Retinal pigment epithelial cell (primary cell): ENCODE data around the gene SNX25.
"Not testable (repeated sequence)": the region's sequence is repeated elsewhere in the genome, so short reads cannot be mapped to it uniquely, and the experiment has no call there.

Source experiments
- DNase-seq: peaks from one replicate; pipeline ENCODE4 v3.0.0-alpha.2; 2010; ENCODE audit warnings: low read depth
- H3K4me3 ChIP-seq: 2 replicates; pipeline ENCODE4 v1.5.1; 2011; ENCODE audit warnings: mild to moderate bottlenecking, low read length, control low read depth, moderate library complexity
- CTCF ChIP-seq: conservative IDR thresholded peaks from 2 replicates; pipeline ENCODE4 v1.5.1; 2011; ENCODE audit warnings: low read depth, low read length, control low read depth, inconsistent platforms

The SNX25 gene

GRCh38 chr4:185205697-185206342, 3.6 kb upstream of the SNX25 start:
- TF ChIP-seq CTCF = no peak
- no peak overlapping the region for H3K4me3 ChIP-seq
- DNase-seq = no peak

- no peak for TF ChIP-seq CTCF
Observed at GRCh38 chr4:185207466-185207865, 1.9 kb upstream of the SNX25 start.

GRCh38 chr4:185209852-185210101, 379 bp downstream of the SNX25 start:
- H3K4me3 ChIP-seq = peak overlapping the region; percentile 96
- not testable (repeated sequence) for DNase-seq

More at GRCh38 chr4:185207466-185207865, 1.9 kb upstream of the SNX25 start:
- no peak overlapping the region for H3K4me3 ChIP-seq
- no peak for DNase-seq

GRCh38 chr4:185210102-185210981, 944 bp downstream of the SNX25 start:
- TF ChIP-seq CTCF = no peak
- peak overlapping the region; percentile 96 for H3K4me3 ChIP-seq
- DNase-seq = no peak

GRCh38 chr4:185211035-185211434, 1.6 kb downstream of the SNX25 start:
- DNase-seq = no peak
- TF ChIP-seq CTCF = no peak
- peak overlapping the region; percentile 96 for H3K4me3 ChIP-seq

- H3K4me3 ChIP-seq = peak overlapping the region; percentile 96
- DNase-seq = no peak
- TF ChIP-seq CTCF = no peak
Observed at GRCh38 chr4:185211641-185212040, 2.2 kb downstream of the SNX25 start.

GRCh38 chr4:185212581-185212980, 3.2 kb downstream of the SNX25 start:
- H3K4me3 ChIP-seq = no peak overlapping the region
- TF ChIP-seq CTCF = no peak
- DNase-seq = no peak
